HEK293 (cell line): ENCODE measurements around the gene LSM11.

Source experiments
- BCL11A ChIP-seq: fragments of 450-650 bp; formaldehyde crosslinking; IDR thresholded peaks from 2 replicates; pipeline ENCODE4 v1.5.1; 2016; ENCODE audit warnings: low read depth, missing biosample characterization, missing genetic modification characterization
- GLI2 ChIP-seq: fragments of 450-650 bp; formaldehyde crosslinking; IDR thresholded peaks from 2 replicates; pipeline ENCODE4; 2017; ENCODE audit warnings: missing biosample characterization, missing genetic modification characterization, low read depth, borderline replicate concordance
- KLF8 ChIP-seq: fragments of 450-650 bp; formaldehyde crosslinking; IDR thresholded peaks from 2 replicates; pipeline ENCODE4 v1.5.1; 2016; ENCODE audit warnings: missing biosample characterization, missing genetic modification characterization
- REPIN1 ChIP-seq: fragments of 450-650 bp; formaldehyde crosslinking; IDR thresholded peaks from 2 replicates; pipeline ENCODE4 v1.5.1; 2017; ENCODE audit warnings: missing biosample characterization, missing genetic modification characterization, low read depth
- ZNF121 ChIP-seq: fragments of 450-650 bp; formaldehyde crosslinking; IDR thresholded peaks from 2 replicates; pipeline ENCODE4 v1.5.1; 2016; ENCODE audit warnings: missing biosample characterization, missing genetic modification characterization
- ZNF184 ChIP-seq: fragments of 450-650 bp; IDR thresholded peaks from 2 replicates; pipeline ENCODE4 v1.5.1; 2018; ENCODE audit warnings: missing biosample characterization, mild to moderate bottlenecking, missing genetic modification characterization
- ZNF561 ChIP-seq: fragments of 450-650 bp; IDR thresholded peaks from 2 replicates; pipeline ENCODE4 v1.5.1; 2018; ENCODE audit warnings: missing biosample characterization, missing genetic modification characterization, borderline replicate concordance
- ZNF670 ChIP-seq: fragments of 450-650 bp; formaldehyde crosslinking; IDR thresholded peaks from 2 replicates; pipeline ENCODE4 v1.5.1; 2016; ENCODE audit warnings: missing biosample characterization, missing genetic modification characterization, low read depth
- ZNF830 ChIP-seq: fragments of 450-650 bp; IDR thresholded peaks from 2 replicates; pipeline ENCODE4 v1.5.0; 2018; ENCODE audit warnings: missing biosample characterization, missing genetic modification characterization, low read depth, mild to moderate bottlenecking, moderate library complexity
- TF ChIP-seq, protein P1 (sequence below): fragments of 450-650 bp; formaldehyde crosslinking; IDR thresholded peaks from 2 replicates; pipeline ENCODE4 v1.5.1; 2016; ENCODE audit warnings: missing biosample characterization, missing genetic modification characterization
- TF ChIP-seq, protein P2 (sequence below): fragments of 450-650 bp; IDR thresholded peaks from 2 replicates; pipeline ENCODE4 v1.5.1; 2018; ENCODE audit warnings: missing biosample characterization, missing genetic modification characterization
- TF ChIP-seq, protein P3 (sequence below): fragments of 450-650 bp; formaldehyde crosslinking; IDR thresholded peaks from 2 replicates; pipeline ENCODE4 v1.5.1; 2016; ENCODE audit warnings: missing biosample characterization, missing genetic modification characterization
- TF ChIP-seq, protein P4 (sequence below): fragments of 450-650 bp; formaldehyde crosslinking; IDR thresholded peaks from 2 replicates; pipeline ENCODE4 v1.5.1; 2016; ENCODE audit warnings: missing biosample characterization, missing genetic modification characterization
- TF ChIP-seq, protein P5 (sequence below): fragments of 450-650 bp; formaldehyde crosslinking; IDR thresholded peaks from 2 replicates; pipeline ENCODE4 v1.5.1; 2016; ENCODE audit warnings: missing biosample characterization, missing genetic modification characterization

DNA sequence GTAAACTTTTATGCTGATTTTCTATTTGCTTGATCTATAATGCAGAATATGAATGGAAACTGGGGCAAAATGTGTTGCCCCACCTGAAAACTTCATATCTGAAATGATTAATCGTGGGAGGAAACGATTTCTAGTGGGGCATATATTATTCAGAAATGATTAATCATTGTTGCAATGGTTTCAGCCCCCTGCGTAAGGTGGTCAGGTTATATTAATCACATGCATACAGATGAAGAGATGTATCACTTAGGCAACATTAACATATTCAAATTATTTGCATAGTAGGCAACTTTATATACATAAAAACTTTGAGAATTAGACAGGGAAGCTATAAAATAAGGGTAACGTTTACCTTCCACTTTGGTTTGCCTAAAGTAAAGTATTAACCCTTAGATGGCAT is 49.8 kb downstream of the LSM11 start:
- TF ChIP-seq GLI2 (tag by site-specific recombination), result no peak
- TF ChIP-seq, protein P1, sequence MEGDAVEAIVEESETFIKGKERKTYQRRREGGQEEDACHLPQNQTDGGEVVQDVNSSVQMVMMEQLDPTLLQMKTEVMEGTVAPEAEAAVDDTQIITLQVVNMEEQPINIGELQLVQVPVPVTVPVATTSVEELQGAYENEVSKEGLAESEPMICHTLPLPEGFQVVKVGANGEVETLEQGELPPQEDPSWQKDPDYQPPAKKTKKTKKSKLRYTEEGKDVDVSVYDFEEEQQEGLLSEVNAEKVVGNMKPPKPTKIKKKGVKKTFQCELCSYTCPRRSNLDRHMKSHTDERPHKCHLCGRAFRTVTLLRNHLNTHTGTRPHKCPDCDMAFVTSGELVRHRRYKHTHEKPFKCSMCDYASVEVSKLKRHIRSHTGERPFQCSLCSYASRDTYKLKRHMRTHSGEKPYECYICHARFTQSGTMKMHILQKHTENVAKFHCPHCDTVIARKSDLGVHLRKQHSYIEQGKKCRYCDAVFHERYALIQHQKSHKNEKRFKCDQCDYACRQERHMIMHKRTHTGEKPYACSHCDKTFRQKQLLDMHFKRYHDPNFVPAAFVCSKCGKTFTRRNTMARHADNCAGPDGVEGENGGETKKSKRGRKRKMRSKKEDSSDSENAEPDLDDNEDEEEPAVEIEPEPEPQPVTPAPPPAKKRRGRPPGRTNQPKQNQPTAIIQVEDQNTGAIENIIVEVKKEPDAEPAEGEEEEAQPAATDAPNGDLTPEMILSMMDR, result no peak
- no peak for TF ChIP-seq BCL11A (tag by site-specific recombination)
- TF ChIP-seq, protein P2, sequence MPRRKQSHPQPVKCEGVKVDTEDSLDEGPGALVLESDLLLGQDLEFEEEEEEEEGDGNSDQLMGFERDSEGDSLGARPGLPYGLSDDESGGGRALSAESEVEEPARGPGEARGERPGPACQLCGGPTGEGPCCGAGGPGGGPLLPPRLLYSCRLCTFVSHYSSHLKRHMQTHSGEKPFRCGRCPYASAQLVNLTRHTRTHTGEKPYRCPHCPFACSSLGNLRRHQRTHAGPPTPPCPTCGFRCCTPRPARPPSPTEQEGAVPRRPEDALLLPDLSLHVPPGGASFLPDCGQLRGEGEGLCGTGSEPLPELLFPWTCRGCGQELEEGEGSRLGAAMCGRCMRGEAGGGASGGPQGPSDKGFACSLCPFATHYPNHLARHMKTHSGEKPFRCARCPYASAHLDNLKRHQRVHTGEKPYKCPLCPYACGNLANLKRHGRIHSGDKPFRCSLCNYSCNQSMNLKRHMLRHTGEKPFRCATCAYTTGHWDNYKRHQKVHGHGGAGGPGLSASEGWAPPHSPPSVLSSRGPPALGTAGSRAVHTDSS (tag by site-specific recombination), result no peak
- no peak for TF ChIP-seq ZNF830 (tag by site-specific recombination)
- TF ChIP-seq ZNF121, result no peak
- TF ChIP-seq, protein P3, sequence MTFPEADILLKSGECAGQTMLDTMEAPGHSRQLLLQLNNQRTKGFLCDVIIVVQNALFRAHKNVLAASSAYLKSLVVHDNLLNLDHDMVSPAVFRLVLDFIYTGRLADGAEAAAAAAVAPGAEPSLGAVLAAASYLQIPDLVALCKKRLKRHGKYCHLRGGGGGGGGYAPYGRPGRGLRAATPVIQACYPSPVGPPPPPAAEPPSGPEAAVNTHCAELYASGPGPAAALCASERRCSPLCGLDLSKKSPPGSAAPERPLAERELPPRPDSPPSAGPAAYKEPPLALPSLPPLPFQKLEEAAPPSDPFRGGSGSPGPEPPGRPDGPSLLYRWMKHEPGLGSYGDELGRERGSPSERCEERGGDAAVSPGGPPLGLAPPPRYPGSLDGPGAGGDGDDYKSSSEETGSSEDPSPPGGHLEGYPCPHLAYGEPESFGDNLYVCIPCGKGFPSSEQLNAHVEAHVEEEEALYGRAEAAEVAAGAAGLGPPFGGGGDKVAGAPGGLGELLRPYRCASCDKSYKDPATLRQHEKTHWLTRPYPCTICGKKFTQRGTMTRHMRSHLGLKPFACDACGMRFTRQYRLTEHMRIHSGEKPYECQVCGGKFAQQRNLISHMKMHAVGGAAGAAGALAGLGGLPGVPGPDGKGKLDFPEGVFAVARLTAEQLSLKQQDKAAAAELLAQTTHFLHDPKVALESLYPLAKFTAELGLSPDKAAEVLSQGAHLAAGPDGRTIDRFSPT (tag by site-specific recombination), result no peak
- no peak for TF ChIP-seq ZNF184
- TF ChIP-seq ZNF561, result no peak
- no peak for TF ChIP-seq REPIN1
- TF ChIP-seq, protein P4, sequence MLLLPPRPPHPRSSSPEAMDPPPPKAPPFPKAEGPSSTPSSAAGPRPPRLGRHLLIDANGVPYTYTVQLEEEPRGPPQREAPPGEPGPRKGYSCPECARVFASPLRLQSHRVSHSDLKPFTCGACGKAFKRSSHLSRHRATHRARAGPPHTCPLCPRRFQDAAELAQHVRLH (tag by site-specific recombination), result no peak
- TF ChIP-seq KLF8 (tag by site-specific recombination), result no peak
- TF ChIP-seq, protein P5, sequence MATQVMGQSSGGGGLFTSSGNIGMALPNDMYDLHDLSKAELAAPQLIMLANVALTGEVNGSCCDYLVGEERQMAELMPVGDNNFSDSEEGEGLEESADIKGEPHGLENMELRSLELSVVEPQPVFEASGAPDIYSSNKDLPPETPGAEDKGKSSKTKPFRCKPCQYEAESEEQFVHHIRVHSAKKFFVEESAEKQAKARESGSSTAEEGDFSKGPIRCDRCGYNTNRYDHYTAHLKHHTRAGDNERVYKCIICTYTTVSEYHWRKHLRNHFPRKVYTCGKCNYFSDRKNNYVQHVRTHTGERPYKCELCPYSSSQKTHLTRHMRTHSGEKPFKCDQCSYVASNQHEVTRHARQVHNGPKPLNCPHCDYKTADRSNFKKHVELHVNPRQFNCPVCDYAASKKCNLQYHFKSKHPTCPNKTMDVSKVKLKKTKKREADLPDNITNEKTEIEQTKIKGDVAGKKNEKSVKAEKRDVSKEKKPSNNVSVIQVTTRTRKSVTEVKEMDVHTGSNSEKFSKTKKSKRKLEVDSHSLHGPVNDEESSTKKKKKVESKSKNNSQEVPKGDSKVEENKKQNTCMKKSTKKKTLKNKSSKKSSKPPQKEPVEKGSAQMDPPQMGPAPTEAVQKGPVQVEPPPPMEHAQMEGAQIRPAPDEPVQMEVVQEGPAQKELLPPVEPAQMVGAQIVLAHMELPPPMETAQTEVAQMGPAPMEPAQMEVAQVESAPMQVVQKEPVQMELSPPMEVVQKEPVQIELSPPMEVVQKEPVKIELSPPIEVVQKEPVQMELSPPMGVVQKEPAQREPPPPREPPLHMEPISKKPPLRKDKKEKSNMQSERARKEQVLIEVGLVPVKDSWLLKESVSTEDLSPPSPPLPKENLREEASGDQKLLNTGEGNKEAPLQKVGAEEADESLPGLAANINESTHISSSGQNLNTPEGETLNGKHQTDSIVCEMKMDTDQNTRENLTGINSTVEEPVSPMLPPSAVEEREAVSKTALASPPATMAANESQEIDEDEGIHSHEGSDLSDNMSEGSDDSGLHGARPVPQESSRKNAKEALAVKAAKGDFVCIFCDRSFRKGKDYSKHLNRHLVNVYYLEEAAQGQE, result no peak
- TF ChIP-seq ZNF670, result no peak
